IMR-90 (cell line): ENCODE measurements around the gene SPRR3.

Experiments
- CEBPB ChIP-seq: IDR thresholded peaks from 2 replicates; pipeline ENCODE4 v1.6.1; 2012; ENCODE audit warnings: low read depth, low read length, improper control_type of control experiment
- CTCF ChIP-seq: conservative IDR thresholded peaks from 2 replicates; pipeline ENCODE4 v1.5.1; 2012; ENCODE audit warnings: mild to moderate bottlenecking, low read depth, low read length, improper control_type of control experiment
- ELK1 ChIP-seq: fragments of 150-350 bp; IDR thresholded peaks from 2 replicates; pipeline ENCODE4 v1.6.1; 2016; ENCODE audit warnings: low read depth, mild to moderate bottlenecking, low read length, moderate library complexity, borderline replicate concordance
- POLR2A ChIP-seq: IDR thresholded peaks from 2 replicates; pipeline ENCODE4 v1.6.1; 2012; ENCODE audit warnings: mild to moderate bottlenecking, low read depth, low read length
- RCOR1 ChIP-seq: IDR thresholded peaks from 2 replicates; pipeline ENCODE4 v1.6.1; 2012; ENCODE audit warnings: mild to moderate bottlenecking, low read length, improper control_type of control experiment; ENCODE audit not compliant: insufficient replicate concordance
- USF2 ChIP-seq: fragments of 150-350 bp; IDR thresholded peaks from 2 replicates; pipeline ENCODE4 v1.6.1; 2017; ENCODE audit warnings: mild to moderate bottlenecking, antibody characterized with exemption, low read length, low read depth

GRCh38 chr1:152997901-152998300, 3.6 kb upstream of the SPRR3 start:
- no peak for TF ChIP-seq CEBPB
- no peak for TF ChIP-seq CTCF
- TF ChIP-seq POLR2A, result no peak
- no peak for TF ChIP-seq USF2
- no peak for TF ChIP-seq RCOR1
- no peak for TF ChIP-seq ELK1
